B cell (primary cell): ENCODE results near the gene PLEKHG4B. TPM values are rescaled to one million over a fixed set of nuclear protein-coding genes. Genes with fewer than 3 reads are reported as not detected.

Source experiments
- ATAC-seq: fragments of 200-7000 bp; cut with Tn5 transposase; one replicate; pipeline ENCODE4 v1.10.0; 2021; ENCODE audit warnings: low read depth, mild to moderate bottlenecking, moderate number of reproducible peaks, moderate library complexity
- CTCF ChIA-PET: fragments of 350-600 bp; sonication (Branson Sonifier 250); formaldehyde crosslinking; loops from one replicate; lab custom pipeline; 2021; ENCODE audit warnings: antibody characterized with exemption, inconsistent platforms; lab: Charles Lee
- POLR2A ChIA-PET: fragments of 350-600 bp; sonication (Branson Sonifier 250); formaldehyde crosslinking; loops from one replicate; lab custom pipeline; 2021; ENCODE audit warnings: antibody characterized with exemption; lab: Charles Lee
- DNase-seq: peaks from one replicate; pipeline ENCODE4 v3.0.0; 2013
- H2AFZ ChIP-seq: 2 replicates; pipeline ENCODE4 v1.6.1; 2012; ENCODE audit warnings: mild to moderate bottlenecking, low read depth, low read length; ENCODE audit not compliant: insufficient read depth, poor library complexity, severe bottlenecking
- H3K27ac ChIP-seq, 2 donors: 1 replicate in 1 of 2; 2 replicates in 1 of 2; pipeline ENCODE4 v1.5.1; 2012 to 2013; ENCODE audit warnings: low read length in 2 of 2, mild to moderate bottlenecking in 2 of 2, moderate library complexity in 1 of 2
- H3K27me3 ChIP-seq, 4 experiments: fragments of 200-600 bp in 1 of 4; sonication (generic) in 1 of 4; replicated peaks in 1 of 4; 1 replicate in 2 of 4; 2 replicates in 2 of 4; pipeline versions ENCODE4 v1.6.1 to v1.7.0; 2013 to 2016; ENCODE audit warnings: low read length in 3 of 4, mild to moderate bottlenecking in 2 of 4, mixed read lengths in 1 of 4, moderate library complexity in 1 of 4; ENCODE audit not compliant: insufficient read depth in 4 of 4, control insufficient read depth in 3 of 4; ENCODE audit errors: control extremely low read depth in 1 of 4
- H3K36me3 ChIP-seq, 2 experiments: replicated peaks in 1 of 2; 1 replicate in 1 of 2; 2 replicates in 1 of 2; pipeline versions ENCODE4 v1.6.1 to v1.7.1; 2013; ENCODE audit warnings: low read length in 1 of 2; ENCODE audit not compliant: insufficient read depth in 2 of 2, control insufficient read depth in 1 of 2; ENCODE audit errors: control extremely low read depth in 1 of 2, extremely low read depth in 1 of 2
- H3K4me1 ChIP-seq, 2 donors: fragments of 200-600 bp in 1 of 2; sonication (generic) in 1 of 2; 1 replicate in 1 of 2; 2 replicates in 1 of 2; pipeline versions ENCODE4 v1.5.1 to v1.6.1; 2013 to 2017; ENCODE audit warnings: low read length in 2 of 2; ENCODE audit not compliant: control insufficient read depth in 2 of 2, insufficient read depth in 2 of 2
- H3K4me2 ChIP-seq: replicated peaks from 2 replicates; pipeline ENCODE3; 2012; ENCODE audit warnings: mild to moderate bottlenecking, low read depth, low read length; ENCODE audit not compliant: poor library complexity, severe bottlenecking
- H3K4me3 ChIP-seq, 5 experiments: fragments of 200-600 bp in 1 of 5; sonication (generic) in 1 of 5; 1 replicate in 3 of 5; 2 replicates in 2 of 5; pipeline versions ENCODE4 v1.5.1 to v1.7.0; 2011 to 2016; ENCODE audit warnings: low read length in 4 of 5, mild to moderate bottlenecking in 4 of 5, low read depth in 2 of 5, control low read depth in 1 of 5, moderate library complexity in 1 of 5; ENCODE audit not compliant: insufficient read depth in 1 of 5; ENCODE audit errors: control extremely low read depth in 1 of 5, extremely low read depth in 1 of 5
- H3K79me2 ChIP-seq: fragments of 200-600 bp; sonication (generic); one replicate; pipeline ENCODE4 v1.6.0; 2016; ENCODE audit warnings: low read length; ENCODE audit not compliant: control insufficient read depth, insufficient read depth
- H3K9ac ChIP-seq: fragments of 200-600 bp; sonication (generic); 2 replicates; pipeline ENCODE4 v1.6.1; 2017; ENCODE audit warnings: mild to moderate bottlenecking, low read length, moderate library complexity
- H3K9me3 ChIP-seq, 3 donors: one replicate each; pipeline versions ENCODE4 v1.6.1 to v1.7.1; 2013; ENCODE audit warnings: low read length in 2 of 3; ENCODE audit not compliant: control insufficient read depth in 2 of 3, insufficient read depth in 1 of 3; ENCODE audit errors: control extremely low read depth in 1 of 3
- H4K20me1 ChIP-seq: 2 replicates; pipeline ENCODE4 v1.6.0; 2012; ENCODE audit warnings: mild to moderate bottlenecking, low read length; ENCODE audit not compliant: insufficient read depth, control insufficient read depth, poor library complexity, severe bottlenecking
- H3K27ac Mint-ChIP-seq: one replicate; pipeline ENCODE4 v1.8.0; 2021; ENCODE audit warnings: mixed read lengths
- H3K27me3 Mint-ChIP-seq: one replicate; pipeline ENCODE4 v1.8.0; 2021; ENCODE audit warnings: mixed read lengths
- H3K4me1 Mint-ChIP-seq: one replicate; pipeline ENCODE4 v1.8.0; 2021; ENCODE audit warnings: mixed read lengths
- H3K4me3 Mint-ChIP-seq: one replicate; pipeline ENCODE4 v1.8.0; 2021; ENCODE audit warnings: mixed read lengths
- H3K9me3 Mint-ChIP-seq: one replicate; pipeline ENCODE4 v1.8.0; 2022; ENCODE audit warnings: mixed read lengths; ENCODE audit not compliant: insufficient read depth
- CTCF ChIP-seq: fragments of 200-600 bp; IDR thresholded peaks from one replicate; pipeline ENCODE4 v1.8.0; 2022; ENCODE audit warnings: antibody characterized with exemption, mild to moderate bottlenecking
- EZH2 ChIP-seq: IDR thresholded peaks from 2 replicates; pipeline ENCODE4 v1.6.1; 2012; ENCODE audit warnings: borderline replicate concordance, low read depth, mild to moderate bottlenecking, moderate library complexity, low read length; ENCODE audit not compliant: insufficient read depth, poor library complexity, severe bottlenecking
- WGBS: methylation state at CpG from one replicate; pipeline ENCODE4 v1.1.5; 2013; ENCODE audit warnings: missing lambda C conversion rate; ENCODE audit not compliant: insufficient coverage; 5-methylcytosine and 5-hydroxymethylcytosine counted together
- intact Hi-C: fragments of 100-400 bp; cut with micrococcal nuclease; formaldehyde crosslinking; loops from one replicate; pipeline ENCODE4 v1.10.0; 2022
- polyA plus RNA-seq: library from polyadenylated mRNA; depleted of rRNA; stranded (reverse); fragments of >200 nt; gene quantifications from 2 replicates; pipeline ENCODE4 v1.2.3, GENCODE V29; 2012
- total RNA-seq, 2 donors: library from RNA; stranded (reverse); fragments of 120-200 nt in 1 of 2; gene quantifications; 1 replicate in 1 of 2; 2 replicates in 1 of 2; pipeline versions ENCODE4 v1.2.3 to v1.2.4, GENCODE V29; 2013 to 2022

Gene PLEKHG4B
- total and polyA plus RNA-seq, 2 donors (not counting 1 experiment from before 2014, with no cell fraction given): not detected

- no peak overlapping the region for H3K9ac ChIP-seq
- Mint-ChIP-seq H3K4me1 (peaks cover 14% of the 10 kb centered on the region), H3K9me3 (no peaks in the 10 kb centered on the region), H3K27me3 (peaks cover 7% of the 10 kb centered on the region), H3K27ac (no peak overlapping the region), H3K4me3 (no peak overlapping the region)
- ChIA-PET CTCF (no interaction called here), POLR2A (no interaction called here)
- TF ChIP-seq EZH2: no peak
- TF ChIP-seq CTCF: no peak
- H3K4me3 ChIP-seq: no peak overlapping the region
- ATAC-seq: no peak
- H3K36me3 ChIP-seq: no peaks in the 10 kb centered on the region
- WGBS: 95% methylated on average over 36 of the region's 36 CpGs
- DNase-seq: no peak
- H3K4me2 ChIP-seq: no peak overlapping the region
- H3K27ac ChIP-seq: no peak overlapping the region
- H3K4me1 ChIP-seq: peaks cover 10 to 11% of the 10 kb centered on the region in 2 donors
- no peaks in the 10 kb centered on the region for H3K9me3 ChIP-seq
- intact Hi-C loops: no loop called here
- H3K27me3 ChIP-seq: peaks cover 0 to 21% (median 0%) of the 10 kb centered on the region in 4 experiments
- no peaks in the 10 kb centered on the region for H4K20me1 ChIP-seq
- H2AFZ ChIP-seq: no peak overlapping the region
- no peaks in the 10 kb centered on the region for H3K79me2 ChIP-seq
These were observed 102.7 kb downstream of the PLEKHG4B start for GRCh38 chr5:194603-195209.

- no peak overlapping the region for H3K4me3 Mint-ChIP-seq
- H3K27ac Mint-ChIP-seq: no peak overlapping the region
- Histone ChIP-seq H3K36me3 (no peaks in the 10 kb centered on the region), H3K9me3 (no peaks in the 10 kb centered on the region), H3K27me3 (peaks cover 0 to 17% (median 0%) of the 10 kb centered on the region in 4 experiments), H3K4me2 (no peak overlapping the region), H3K4me1 (peaks cover 10 to 11% of the 10 kb centered on the region in 2 donors), H3K9ac (no peak overlapping the region), H2AFZ (no peak overlapping the region), H3K79me2 (no peaks in the 10 kb centered on the region), H4K20me1 (peaks cover 7% of the 10 kb centered on the region), H3K27ac (no peak overlapping the region), H3K4me3 (no peak overlapping the region)
- WGBS: 82% methylated on average over 26 of the region's 33 CpGs
- H3K9me3 Mint-ChIP-seq: no peaks in the 10 kb centered on the region
- ChIA-PET CTCF (no interaction called here), POLR2A (no interaction called here)
- intact Hi-C loops: no loop called here
- H3K4me1 Mint-ChIP-seq: peaks cover 12% of the 10 kb centered on the region
- TF ChIP-seq EZH2 (no peak), CTCF (no peak)
- ATAC-seq (no peak), DNase-seq (no peak)
- peaks cover 7% of the 10 kb centered on the region for H3K27me3 Mint-ChIP-seq
These were observed 103.6 kb downstream of the PLEKHG4B start for GRCh38 chr5:195401-196160.
